Peyer's patch (tissue), 4 donors: Measurements from ENCODE around the gene GINS1. TPM values are rescaled to one million over a fixed set of nuclear protein-coding genes. Genes with fewer than 3 reads are reported as not detected.

ENCODE experiments used
- DNase-seq, 3 donors: peaks; one replicate each; pipeline ENCODE4 v3.0.0-alpha.2; 2017 to 2019
- H3K27ac ChIP-seq, 4 donors: fragments of 200-600 bp; sonication (generic); one replicate each; pipeline ENCODE4 v1.5.1; 2016 to 2019
- H3K27me3 ChIP-seq, 2 donors: fragments of 200-600 bp; sonication (generic); one replicate each; pipeline ENCODE4 v1.5.1; 2019
- H3K36me3 ChIP-seq, 3 donors: fragments of 200-600 bp; sonication (generic); one replicate each; pipeline ENCODE4 v1.5.1; 2016 to 2019
- H3K4me1 ChIP-seq, 4 donors: fragments of 200-600 bp; sonication (generic); one replicate each; pipeline ENCODE4 v1.5.1; 2016 to 2019
- H3K4me3 ChIP-seq, 4 donors: fragments of 200-600 bp; sonication (generic); 1 replicate in 3 of 4; 2 replicates in 1 of 4; pipeline ENCODE4 v1.5.1; 2016 to 2019; ENCODE audit warnings: mild to moderate bottlenecking in 1 of 4
- H3K9me3 ChIP-seq, 4 donors: fragments of 200-600 bp; sonication (generic); one replicate each; pipeline ENCODE4 v1.5.1; 2016 to 2019; ENCODE audit warnings: mild to moderate bottlenecking in 1 of 4
- POLR2A ChIP-seq, 2 donors: fragments of 450-650 bp; IDR thresholded peaks; one replicate each; pipeline ENCODE4 v1.5.1; 2017; ENCODE audit warnings: antibody characterized with exemption in 2 of 2, mild to moderate bottlenecking in 2 of 2, moderate library complexity in 2 of 2
- total RNA-seq, 4 donors: library from RNA; depleted of rRNA; stranded (reverse); fragments of >200 nt; gene quantifications; one replicate each; pipeline ENCODE4 v1.1.0, GENCODE V29; 2016
- TF ChIP-seq, protein P1 (sequence below), 6 experiments: fragments of 450-650 bp in 4 of 6; fragments of 200-600 bp in 2 of 6; sonication (generic) in 1 of 6; IDR thresholded peaks; one replicate each; pipeline ENCODE4 v1.5.1; 2017 to 2019; ENCODE audit warnings: antibody characterized with exemption in 6 of 6, mild to moderate bottlenecking in 3 of 6, moderate library complexity in 1 of 6

GINS1 gene
- total RNA-seq, 4 donors from 2014 or later = 0.53 to 14.0 (median 1.4) TPM

DNA sequence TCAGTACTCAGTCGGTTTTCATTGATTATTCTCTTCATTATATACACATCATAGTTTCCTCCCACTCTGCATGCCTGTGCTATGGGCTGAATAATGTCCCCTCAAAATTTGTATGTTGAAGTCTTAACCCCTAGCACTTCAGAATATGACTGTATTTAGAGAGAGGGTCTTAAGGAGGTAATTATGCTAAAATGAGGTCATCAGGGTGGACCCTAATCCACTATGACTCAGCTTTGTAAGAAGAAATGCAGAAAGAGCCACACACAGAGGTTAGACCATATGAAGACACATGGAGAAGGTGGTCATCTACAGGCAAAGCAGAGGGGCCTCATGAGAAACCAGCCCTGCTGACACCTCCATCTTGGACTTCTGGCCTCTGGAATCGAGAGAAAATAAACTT is 32.6 kb upstream of the GINS1 start:
- Histone ChIP-seq H3K4me3 (no peak overlapping the region), H3K9me3 (no peaks in the 10 kb centered on the region), H3K4me1 (peaks cover 0 to 9% (median 0%) of the 10 kb centered on the region in 4 donors), H3K36me3 (no peaks in the 10 kb centered on the region), H3K27ac (no peak overlapping the region), H3K27me3 (no peaks in the 10 kb centered on the region)
- DNase-seq = no peak
- TF ChIP-seq POLR2A (IDR thresholded peaks at IDR 0.05) = no peak
- TF ChIP-seq, protein P1, sequence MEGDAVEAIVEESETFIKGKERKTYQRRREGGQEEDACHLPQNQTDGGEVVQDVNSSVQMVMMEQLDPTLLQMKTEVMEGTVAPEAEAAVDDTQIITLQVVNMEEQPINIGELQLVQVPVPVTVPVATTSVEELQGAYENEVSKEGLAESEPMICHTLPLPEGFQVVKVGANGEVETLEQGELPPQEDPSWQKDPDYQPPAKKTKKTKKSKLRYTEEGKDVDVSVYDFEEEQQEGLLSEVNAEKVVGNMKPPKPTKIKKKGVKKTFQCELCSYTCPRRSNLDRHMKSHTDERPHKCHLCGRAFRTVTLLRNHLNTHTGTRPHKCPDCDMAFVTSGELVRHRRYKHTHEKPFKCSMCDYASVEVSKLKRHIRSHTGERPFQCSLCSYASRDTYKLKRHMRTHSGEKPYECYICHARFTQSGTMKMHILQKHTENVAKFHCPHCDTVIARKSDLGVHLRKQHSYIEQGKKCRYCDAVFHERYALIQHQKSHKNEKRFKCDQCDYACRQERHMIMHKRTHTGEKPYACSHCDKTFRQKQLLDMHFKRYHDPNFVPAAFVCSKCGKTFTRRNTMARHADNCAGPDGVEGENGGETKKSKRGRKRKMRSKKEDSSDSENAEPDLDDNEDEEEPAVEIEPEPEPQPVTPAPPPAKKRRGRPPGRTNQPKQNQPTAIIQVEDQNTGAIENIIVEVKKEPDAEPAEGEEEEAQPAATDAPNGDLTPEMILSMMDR (IDR thresholded peaks at IDR 0.05) = no peak

DNA sequence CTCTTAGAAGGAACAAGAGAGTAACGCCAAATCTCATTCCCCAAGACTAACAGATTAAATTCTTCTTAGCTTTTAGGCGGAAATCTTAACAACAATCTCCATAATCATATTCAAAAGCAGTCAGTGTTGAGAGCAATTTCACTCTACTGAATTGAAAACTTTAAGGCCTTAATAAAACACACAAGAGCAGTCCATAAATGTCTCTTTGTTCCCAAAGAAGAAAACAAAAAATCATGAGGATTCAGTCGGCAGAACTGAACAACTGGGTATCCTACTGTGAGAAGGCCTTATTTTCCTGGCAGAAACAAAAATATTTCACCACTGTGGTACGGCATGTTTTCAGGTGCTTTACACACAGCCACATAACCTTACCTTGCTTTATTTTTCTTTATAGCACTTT is 31.2 kb upstream of the GINS1 start:
- no peak for TF ChIP-seq POLR2A (IDR thresholded peaks at IDR 0.05)
- TF ChIP-seq, protein P1 (IDR thresholded peaks at IDR 0.05) = no peak
- Histone ChIP-seq H3K4me1 (peaks cover 0 to 9% (median 0%) of the 10 kb centered on the region in 4 donors), H3K36me3 (no peaks in the 10 kb centered on the region), H3K27ac (no peak overlapping the region), H3K9me3 (no peaks in the 10 kb centered on the region), H3K27me3 (no peaks in the 10 kb centered on the region), H3K4me3 (no peak overlapping the region)
- no peak for DNase-seq

GRCh38 chr20:25376886-25377285 is 30.6 kb upstream of the GINS1 start:
- peaks cover 0 to 9% (median 0%) of the 10 kb centered on the region in 4 donors for H3K4me1 ChIP-seq
- H3K27ac ChIP-seq = no peak overlapping the region
- no peaks in the 10 kb centered on the region for H3K9me3 ChIP-seq
- no peak overlapping the region for H3K4me3 ChIP-seq
- no peaks in the 10 kb centered on the region for H3K36me3 ChIP-seq
- H3K27me3 ChIP-seq = no peaks in the 10 kb centered on the region
- no peak for DNase-seq
- TF ChIP-seq POLR2A (IDR thresholded peaks at IDR 0.05) = no peak
- TF ChIP-seq, protein P1 (IDR thresholded peaks at IDR 0.05) = no peak

DNA sequence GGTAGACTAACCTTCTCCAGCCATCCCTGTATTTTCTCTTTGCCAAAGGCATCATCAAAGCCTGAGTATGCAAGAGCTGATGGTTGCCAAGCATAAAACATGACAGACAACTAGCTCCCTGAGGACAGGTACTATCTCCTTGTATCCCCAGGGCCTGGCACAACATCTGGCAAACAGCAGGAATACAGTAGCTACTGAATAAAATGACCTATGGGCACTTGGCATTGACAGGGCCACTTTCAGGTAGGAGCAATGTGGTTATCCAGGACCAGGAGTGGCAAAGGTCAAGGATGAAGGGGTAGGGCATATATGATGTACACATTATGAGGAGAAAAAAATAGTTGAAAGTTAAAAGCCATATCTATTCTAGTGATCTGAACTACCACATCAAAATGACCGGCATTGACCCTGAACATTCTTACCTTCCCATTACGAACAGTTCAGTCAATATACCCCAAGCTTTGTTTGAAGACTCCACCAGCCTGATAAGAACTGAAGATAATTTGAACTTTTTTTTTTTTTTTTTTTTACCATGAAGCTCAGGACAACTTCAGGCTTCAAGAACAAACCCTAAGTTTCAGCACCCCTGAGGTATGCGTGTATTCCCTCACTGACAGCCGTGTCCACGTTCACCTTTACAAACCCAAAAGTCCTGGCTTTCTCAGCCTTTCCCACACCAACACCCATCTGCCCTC is 29.1 kb upstream of the GINS1 start:
- no peaks in the 10 kb centered on the region for H3K36me3 ChIP-seq
- H3K27me3 ChIP-seq = no peaks in the 10 kb centered on the region
- H3K4me3 ChIP-seq = no peak overlapping the region
- no peak for TF ChIP-seq POLR2A (IDR thresholded peaks at IDR 0.05)
- TF ChIP-seq, protein P1 (IDR thresholded peaks at IDR 0.05) = no peak
- no peak for DNase-seq
- H3K4me1 ChIP-seq = peaks cover 0 to 9% (median 0%) of the 10 kb centered on the region in 4 donors
- no peaks in the 10 kb centered on the region for H3K9me3 ChIP-seq
- H3K27ac ChIP-seq = no peak overlapping the region

- TF ChIP-seq POLR2A (IDR thresholded peaks at IDR 0.05) = no peak
- DNase-seq = no peak
- no peaks in the 10 kb centered on the region for H3K27me3 ChIP-seq
- H3K9me3 ChIP-seq = no peaks in the 10 kb centered on the region
- H3K36me3 ChIP-seq = no peaks in the 10 kb centered on the region
- no peak overlapping the region for H3K4me3 ChIP-seq
- peaks cover 0 to 9% (median 0%) of the 10 kb centered on the region in 4 donors for H3K4me1 ChIP-seq
- no peak overlapping the region for H3K27ac ChIP-seq
Observed at GRCh38 chr20:25378884-25379733, 28.4 kb upstream of the GINS1 start.
